PC-3 (cell line): ENCODE data around the gene PIGN. TPM values are rescaled to one million over a fixed set of nuclear protein-coding genes. Genes with fewer than 3 reads are reported as not detected.

Source experiments
- ATAC-seq: fragments of 200-7000 bp; cut with Tn5 transposase; 2 replicates; pipeline ENCODE4 v1.9.1; 2020; ENCODE audit warnings: mild to moderate bottlenecking, moderate library complexity
- BruUV-seq: library from RNA; stranded (reverse); fragments of 400-500 nt; replicated peaks from 2 replicates; lab custom pipeline; 2021; lab: Mats Ljungman, UMichigan
- CTCF ChIA-PET: fragments of 300-600 bp; sonication (Branson Sonifier 250); formaldehyde crosslinking; loops from one replicate; lab custom pipeline; 2022; ENCODE audit warnings: antibody characterized with exemption; lab: Charles Lee
- POLR2A ChIA-PET: fragments of 300-600 bp; sonication (Branson Sonifier 250); formaldehyde crosslinking; loops from one replicate; lab custom pipeline; 2022; ENCODE audit warnings: antibody characterized with exemption; ENCODE audit not compliant: unreplicated experiment; lab: Charles Lee
- DNase-seq: peaks from one replicate; pipeline ENCODE4 v3.0.0-alpha.2; 2015
- H2AFZ ChIP-seq: fragments of 300-600 bp; sonication (generic); 2 replicates; pipeline ENCODE4 v1.6.0; 2016; ENCODE audit warnings: antibody characterized with exemption, low read length
- H3F3A ChIP-seq: fragments of 300-600 bp; sonication (generic); one replicate; pipeline ENCODE4 v1.6.0; 2017; ENCODE audit warnings: antibody characterized with exemption, low read length, control low read depth, mild to moderate bottlenecking; ENCODE audit not compliant: unreplicated experiment
- H3K27ac ChIP-seq: fragments of 300-600 bp; sonication (generic); 2 replicates; pipeline ENCODE4 v1.5.1; 2016; ENCODE audit warnings: mild to moderate bottlenecking, low read length
- H3K27me3 ChIP-seq: fragments of 300-600 bp; sonication (generic); 2 replicates; pipeline ENCODE4 v1.6.1; 2016; ENCODE audit warnings: low read length, mixed read lengths
- H3K36me3 ChIP-seq: fragments of 300-600 bp; sonication (generic); 2 replicates; pipeline ENCODE4 v1.6.1; 2016; ENCODE audit warnings: low read depth, mixed run types, low read length, mixed read lengths
- H3K4me1 ChIP-seq: fragments of 300-600 bp; sonication (generic); 2 replicates; pipeline ENCODE4 v1.5.1; 2016; ENCODE audit warnings: low read length; ENCODE audit not compliant: insufficient read depth
- H3K4me2 ChIP-seq: fragments of 300-600 bp; sonication (generic); 2 replicates; pipeline ENCODE4 v1.6.0; 2016; ENCODE audit warnings: low read length
- H3K4me3 ChIP-seq: fragments of 300-600 bp; sonication (generic); 2 replicates; pipeline ENCODE4 v1.5.1; 2016; ENCODE audit warnings: mild to moderate bottlenecking, low read length, mixed read lengths
- H3K79me2 ChIP-seq: fragments of 300-600 bp; sonication (generic); 2 replicates; pipeline ENCODE4 v1.6.1; 2017; ENCODE audit warnings: low read length, mixed read lengths
- H3K9ac ChIP-seq: fragments of 300-600 bp; sonication (generic); 2 replicates; pipeline ENCODE4 v1.6.0; 2016; ENCODE audit warnings: mild to moderate bottlenecking, low read length
- H3K9me2 ChIP-seq: fragments of 300-600 bp; sonication (generic); replicated peaks from 2 replicates; pipeline ENCODE4 v1.6.1; 2016; ENCODE audit warnings: mixed run types, low read length, mixed read lengths
- H3K9me3 ChIP-seq: fragments of 300-600 bp; sonication (generic); 2 replicates; pipeline ENCODE4 v1.6.1; 2016; ENCODE audit warnings: low read length, mixed read lengths
- H4K20me1 ChIP-seq: fragments of 300-600 bp; sonication (generic); 2 replicates; pipeline ENCODE4 v1.6.1; 2016; ENCODE audit warnings: low read length, mixed read lengths
- CTCF ChIP-seq: fragments of 300-600 bp; sonication (generic); conservative IDR thresholded peaks from 2 replicates; pipeline ENCODE4 v1.5.1; 2017; ENCODE audit warnings: antibody characterized with exemption, low read depth, mild to moderate bottlenecking, low read length
- EZH2 ChIP-seq: fragments of 300-600 bp; sonication (generic); IDR thresholded peaks from one replicate; pipeline ENCODE4 v1.6.1; 2017; ENCODE audit warnings: antibody characterized with exemption, mild to moderate bottlenecking, low read length; ENCODE audit not compliant: unreplicated experiment
- EZH2phosphoT487 ChIP-seq: fragments of 300-600 bp; sonication (generic); IDR thresholded peaks from 2 replicates; pipeline ENCODE4 v1.6.1; 2018; ENCODE audit warnings: mild to moderate bottlenecking, antibody characterized with exemption, low read length, borderline replicate concordance
- intact Hi-C: fragments of 100-400 bp; cut with micrococcal nuclease; formaldehyde crosslinking; loops from 2 replicates; pipeline ENCODE4 v1.9.0; 2023
- total RNA-seq: library from RNA; depleted of rRNA; stranded (reverse); fragments of >200 nt; gene quantifications from 2 replicates; pipeline ENCODE4 v1.2.3, GENCODE V29; 2014

Gene PIGN
- total RNA-seq, 1 experiment from 2014 or later = 22.7 TPM

- H3K9me2 ChIP-seq = no peaks in the 10 kb centered on the region
- H3K4me2 ChIP-seq = no peak overlapping the region
- H3K27ac ChIP-seq = no peak overlapping the region
- no peaks in the 10 kb centered on the region for H3K79me2 ChIP-seq
- ChIA-PET CTCF (no interaction called here), POLR2A (no interaction called here)
- DNase-seq (no peak), ATAC-seq (no peak)
- BruUV-seq = no TSS peak
- no peak overlapping the region for H3K9ac ChIP-seq
- H3K4me3 ChIP-seq = no peak overlapping the region
- H3K4me1 ChIP-seq = no peaks in the 10 kb centered on the region
- intact Hi-C loops = no loop called here
- H3F3A ChIP-seq = no peaks in the 10 kb centered on the region
- no peak overlapping the region for H2AFZ ChIP-seq
- H4K20me1 ChIP-seq = no peaks in the 10 kb centered on the region
- no peaks in the 10 kb centered on the region for H3K9me3 ChIP-seq
- no peak for TF ChIP-seq EZH2
- TF ChIP-seq EZH2phosphoT487 = no peak
- no peak for TF ChIP-seq CTCF
- no peaks in the 10 kb centered on the region for H3K27me3 ChIP-seq
- H3K36me3 ChIP-seq = no peaks in the 10 kb centered on the region; the same call in 1 of the 2 replicates
Measured at GRCh38 chr18:62109676-62110075, 77.2 kb downstream of the PIGN start.

GRCh38 chr18:62107881-62108280, 79.0 kb downstream of the PIGN start:
- ChIA-PET POLR2A (no interaction called here), CTCF (no interaction called here)
- Histone ChIP-seq H2AFZ (no peak overlapping the region), H3K4me3 (no peak overlapping the region), H3K79me2 (no peaks in the 10 kb centered on the region), H3K9ac (no peak overlapping the region), H3K9me2 (no peaks in the 10 kb centered on the region), H3K36me3 (no peaks in the 10 kb centered on the region), H3K9me3 (no peaks in the 10 kb centered on the region), H3K27me3 (no peaks in the 10 kb centered on the region), H4K20me1 (no peaks in the 10 kb centered on the region), H3F3A (no peaks in the 10 kb centered on the region), H3K27ac (no peak overlapping the region), H3K4me2 (no peak overlapping the region), H3K4me1 (no peaks in the 10 kb centered on the region)
- DNase-seq (no peak), ATAC-seq (no peak)
- intact Hi-C loops = no loop called here
- no TSS peak for BruUV-seq
- no peak for TF ChIP-seq EZH2
- TF ChIP-seq EZH2phosphoT487 = no peak
- no peak for TF ChIP-seq CTCF

GRCh38 chr18:62106271-62106670, 80.6 kb downstream of the PIGN start:
- no peaks in the 10 kb centered on the region for H3K9me3 ChIP-seq
- H3K4me2 ChIP-seq = no peak overlapping the region
- H3F3A ChIP-seq = no peaks in the 10 kb centered on the region
- H3K36me3 ChIP-seq = no peaks in the 10 kb centered on the region
- no TSS peak for BruUV-seq
- no peak overlapping the region for H3K9ac ChIP-seq
- H3K79me2 ChIP-seq = no peaks in the 10 kb centered on the region
- no peak overlapping the region for H3K4me3 ChIP-seq
- H3K4me1 ChIP-seq = no peaks in the 10 kb centered on the region
- no peak overlapping the region for H2AFZ ChIP-seq
- no peaks in the 10 kb centered on the region for H4K20me1 ChIP-seq
- ChIA-PET CTCF (no interaction called here), POLR2A (no interaction called here)
- ATAC-seq = no peak
- H3K27me3 ChIP-seq = no peaks in the 10 kb centered on the region
- TF ChIP-seq EZH2 (no peak), CTCF (no peak), EZH2phosphoT487 (no peak)
- H3K27ac ChIP-seq = no peak overlapping the region
- intact Hi-C loops = no loop called here
- DNase-seq = no peak
- no peaks in the 10 kb centered on the region for H3K9me2 ChIP-seq
